ENCODE results near the gene DAD1. TPM values are rescaled to one million over a fixed set of nuclear protein-coding genes. Genes with fewer than 3 reads are reported as not detected.

The DAD1 gene
- total and polyA plus RNA-seq, 2 experiments from 2014 or later, result 369 to 653 TPM

- no peaks in the 10 kb centered on the region for H3K36me3 ChIP-seq (ENCODE audit: low read depth)
- no peaks in the 10 kb centered on the region for H3K9me3 ChIP-seq (ENCODE audit: low read depth)
- TF ChIP-seq EZH2 (IDR thresholded peaks at IDR 0.05; ENCODE audit: insufficient read depth, poor library complexity, severe bottlenecking) (no peak), EZH2phosphoT487 (IDR thresholded peaks at IDR 0.05; ENCODE audit: insufficient read depth, low read depth) (no peak)
- no peak overlapping the region for H3K4me3 ChIP-seq
- H3F3A ChIP-seq (ENCODE audit: insufficient read depth), result peaks cover 8% of the 10 kb centered on the region; the same call in 1 of the 2 replicates
- no peaks in the 10 kb centered on the region for H4K20me1 ChIP-seq (ENCODE audit: insufficient read depth)
- no peaks in the 10 kb centered on the region for H3K9me2 ChIP-seq (ENCODE audit: insufficient read depth)
- WGBS, 2 experiments (ENCODE audit: low coverage in 1 of 2, low lambda C conversion rate in 2 of 2, missing lambda C conversion rate in 2 of 2), result 91 to 97% methylated on average over 5 of the region's 5 CpGs
- H3K9ac ChIP-seq, result no peak overlapping the region
- no peaks in the 10 kb centered on the region for H3K27me3 ChIP-seq (replicated peaks; ENCODE audit: insufficient read depth)
- in situ Hi-C loops (cut with MboI), result loop anchor here (5.0 to 10.0 kb wide), 2 partner anchors 64 to 147 kb away; no protein-coding TSS in a partner anchor
- no peak overlapping the region for H3K27ac ChIP-seq
- H3K79me2 ChIP-seq (ENCODE audit: insufficient read depth), result no peaks in the 10 kb centered on the region
- no peak overlapping the region for H2AFZ ChIP-seq
- no peak for DNase-seq
- H3K4me2 ChIP-seq (ENCODE audit: unreplicated experiment), result no peak overlapping the region
- H3K4me1 ChIP-seq (ENCODE audit: insufficient read depth), result peaks cover 22% of the 10 kb centered on the region
Observed at GRCh38 chr14:22541721-22542120, 47.3 kb downstream of the DAD1 start.

DNA sequence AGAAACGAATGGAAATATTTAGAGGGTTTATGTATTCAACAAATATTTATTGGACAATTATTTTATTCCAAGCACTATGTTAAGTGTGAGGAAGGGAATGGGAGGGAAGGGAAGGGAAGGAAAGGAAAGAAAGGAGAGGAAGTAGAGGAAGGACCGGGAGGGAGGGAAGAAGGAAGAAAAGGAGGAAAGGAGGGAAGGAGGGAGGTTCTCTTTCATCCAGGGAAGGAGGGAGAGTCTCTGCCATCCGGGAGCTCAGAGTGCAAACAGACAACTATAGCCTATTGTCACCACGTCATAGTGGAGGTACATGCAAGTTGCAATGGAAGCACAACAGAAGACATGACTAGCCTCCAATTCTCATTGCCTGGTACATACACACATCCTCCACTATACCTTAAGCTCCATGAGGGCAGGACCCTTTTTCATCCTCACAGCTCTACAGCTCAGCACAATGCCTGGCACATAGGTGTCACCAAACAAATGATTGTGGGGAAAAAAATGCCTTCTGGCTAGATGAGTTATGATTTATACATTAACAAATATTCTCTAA is 48.1 kb downstream of the DAD1 start:
- Histone ChIP-seq H3K79me2 (ENCODE audit: insufficient read depth) (no peaks in the 10 kb centered on the region), H3K9ac (no peak overlapping the region), H4K20me1 (ENCODE audit: insufficient read depth) (no peaks in the 10 kb centered on the region), H3K4me2 (ENCODE audit: unreplicated experiment) (no peak overlapping the region), H3K27ac (no peak overlapping the region), H3K9me3 (ENCODE audit: low read depth) (no peaks in the 10 kb centered on the region), H3K36me3 (ENCODE audit: low read depth) (no peaks in the 10 kb centered on the region), H3K9me2 (ENCODE audit: insufficient read depth) (no peaks in the 10 kb centered on the region), H2AFZ (no peak overlapping the region), H3K27me3 (replicated peaks; ENCODE audit: insufficient read depth) (no peaks in the 10 kb centered on the region), H3F3A (ENCODE audit: insufficient read depth) (peaks cover under 1% of the 10 kb centered on the region; the same call in 1 of the 2 replicates), H3K4me3 (no peak overlapping the region), H3K4me1 (ENCODE audit: insufficient read depth) (peaks cover 17% of the 10 kb centered on the region)
- in situ Hi-C loops (cut with MboI), result loop anchor here (5.0 to 10.0 kb wide), 2 partner anchors 64 to 146 kb away; no protein-coding TSS in a partner anchor
- 69 to 72% methylated on average over 4 of the region's 4 CpGs for WGBS, 2 experiments (ENCODE audit: low coverage in 1 of 2, low lambda C conversion rate in 2 of 2, missing lambda C conversion rate in 2 of 2)
- TF ChIP-seq EZH2 (IDR thresholded peaks at IDR 0.05; ENCODE audit: insufficient read depth, poor library complexity, severe bottlenecking) (no peak), EZH2phosphoT487 (IDR thresholded peaks at IDR 0.05; ENCODE audit: insufficient read depth, low read depth) (no peak)
- DNase-seq, result no peak

DNA sequence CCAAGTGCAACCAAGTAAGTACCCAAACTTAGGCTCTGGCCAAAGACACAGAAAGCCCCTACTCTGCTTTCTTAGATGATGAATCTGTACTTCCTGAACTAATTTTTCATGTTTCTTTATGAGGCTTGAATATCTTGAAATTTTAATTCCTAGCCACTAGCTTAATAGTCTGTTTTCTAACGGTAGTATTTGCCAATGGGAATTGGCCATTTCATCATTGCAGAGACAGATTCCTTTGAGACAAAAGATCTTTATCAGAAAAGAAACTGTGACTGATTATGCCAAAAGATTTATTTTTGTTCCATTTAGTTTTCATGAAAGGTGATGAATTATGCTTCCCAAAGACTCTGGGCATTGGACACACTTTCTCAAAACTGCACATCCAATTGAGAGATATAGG is 48.7 kb downstream of the DAD1 start:
- in situ Hi-C loops (cut with MboI), result loop anchor here (5.0 to 10.0 kb wide), 2 partner anchors 63 to 145 kb away; no protein-coding TSS in a partner anchor
- peaks cover 14% of the 10 kb centered on the region for H3K4me1 ChIP-seq (ENCODE audit: insufficient read depth)
- TF ChIP-seq EZH2 (IDR thresholded peaks at IDR 0.05; ENCODE audit: insufficient read depth, poor library complexity, severe bottlenecking) (no peak), EZH2phosphoT487 (IDR thresholded peaks at IDR 0.05; ENCODE audit: insufficient read depth, low read depth) (no peak)
- H3K9me2 ChIP-seq (ENCODE audit: insufficient read depth), result no peaks in the 10 kb centered on the region
- no peaks in the 10 kb centered on the region for H3F3A ChIP-seq (ENCODE audit: insufficient read depth)
- no peak overlapping the region for H3K4me2 ChIP-seq (ENCODE audit: unreplicated experiment)
- H3K36me3 ChIP-seq (ENCODE audit: low read depth), result no peaks in the 10 kb centered on the region
- no peaks in the 10 kb centered on the region for H3K79me2 ChIP-seq (ENCODE audit: insufficient read depth)
- H3K9me3 ChIP-seq (ENCODE audit: low read depth), result no peaks in the 10 kb centered on the region
- H2AFZ ChIP-seq, result no peak overlapping the region
- H4K20me1 ChIP-seq (ENCODE audit: insufficient read depth), result no peaks in the 10 kb centered on the region
- WGBS, 2 experiments (ENCODE audit: low coverage in 1 of 2, low lambda C conversion rate in 2 of 2, missing lambda C conversion rate in 2 of 2), result 35 to 40% methylated on average over 1 of the region's 1 CpG
- no peak overlapping the region for H3K9ac ChIP-seq
- H3K27ac ChIP-seq, result no peak overlapping the region
- H3K4me3 ChIP-seq, result no peak overlapping the region
- DNase-seq, result no peak
- no peaks in the 10 kb centered on the region for H3K27me3 ChIP-seq (replicated peaks; ENCODE audit: insufficient read depth)

- Histone ChIP-seq H4K20me1 (ENCODE audit: insufficient read depth) (no peaks in the 10 kb centered on the region), H3K4me2 (ENCODE audit: unreplicated experiment) (no peak overlapping the region), H3K4me3 (no peak overlapping the region), H3K4me1 (ENCODE audit: insufficient read depth) (peaks cover 14% of the 10 kb centered on the region), H3F3A (ENCODE audit: insufficient read depth) (no peaks in the 10 kb centered on the region), H2AFZ (no peak overlapping the region), H3K9me2 (ENCODE audit: insufficient read depth) (no peaks in the 10 kb centered on the region), H3K9ac (no peak overlapping the region), H3K9me3 (ENCODE audit: low read depth) (no peaks in the 10 kb centered on the region), H3K27me3 (replicated peaks; ENCODE audit: insufficient read depth) (no peaks in the 10 kb centered on the region), H3K27ac (no peak overlapping the region), H3K79me2 (ENCODE audit: insufficient read depth) (no peaks in the 10 kb centered on the region), H3K36me3 (ENCODE audit: low read depth) (no peaks in the 10 kb centered on the region)
- 85 to 86% methylated on average over 3 of the region's 3 CpGs for WGBS, 2 experiments (ENCODE audit: low coverage in 1 of 2, low lambda C conversion rate in 2 of 2, missing lambda C conversion rate in 2 of 2)
- TF ChIP-seq EZH2 (IDR thresholded peaks at IDR 0.05; ENCODE audit: insufficient read depth, poor library complexity, severe bottlenecking), result no peak
- no peak for DNase-seq
- in situ Hi-C loops (cut with MboI), result loop anchor here (5.0 to 10.0 kb wide), 2 partner anchors 63 to 145 kb away; no protein-coding TSS in a partner anchor
Observed at GRCh38 chr14:22539831-22540230, 49.2 kb downstream of the DAD1 start.

Measured in GM23248 (cell line).